Renal pelvis (tissue), 4 donors: ENCODE results near the gene MRPL55. TPM values are rescaled to one million over a fixed set of nuclear protein-coding genes. Genes with fewer than 3 reads are reported as not detected.
A peak's percentile ranks its signal among the peaks of the same experiment; 100 is the strongest.

Source experiments
- DNase-seq: peaks from one replicate; pipeline ENCODE4 v3.0.0-alpha.2; 2013
- polyA plus RNA-seq, 3 donors: library from polyadenylated mRNA; unstranded; fragments of 120-200 nt; gene quantifications; one replicate each; pipeline ENCODE4 v1.2.1, GENCODE V29; 2013; ENCODE audit not compliant: insufficient read length in 3 of 3

The MRPL55 gene
- polyA plus RNA-seq, 3 donors: 48.5 to 55.6 (median 54.4) TPM

GRCh38 chr1:228077565-228078330 lies 31.4 kb downstream of the MRPL55 start:
- DNase-seq: no peak

DNA sequence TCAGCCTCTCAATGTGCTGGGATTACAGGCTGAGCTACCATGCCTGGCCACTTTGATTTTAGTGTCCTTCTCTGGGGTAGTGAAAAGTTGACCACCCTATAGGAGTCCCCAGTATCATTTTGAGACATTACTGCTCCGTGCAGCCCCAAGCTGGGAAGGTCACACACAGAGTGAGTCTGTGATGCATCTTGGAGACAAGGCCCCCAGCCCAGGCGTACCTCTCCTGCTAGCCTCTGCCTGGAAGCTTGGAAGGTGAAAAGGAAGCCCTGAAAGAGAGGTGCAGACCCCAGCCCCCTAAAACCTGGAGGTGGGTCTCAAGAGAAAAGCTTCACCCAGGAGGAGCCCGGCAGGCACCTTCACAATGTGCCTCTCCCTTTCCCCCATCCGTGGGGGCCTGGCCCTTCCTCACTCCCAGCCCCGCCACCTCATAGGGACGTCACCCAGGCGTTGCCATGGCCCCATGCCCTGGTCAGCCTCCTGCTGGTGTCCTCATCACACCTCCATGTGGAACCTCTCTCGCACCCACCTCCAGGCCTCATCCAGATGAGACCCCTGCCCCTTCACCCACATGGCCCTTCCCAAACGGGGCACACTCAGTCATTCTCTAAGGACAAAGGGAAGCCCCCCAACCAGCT lies 32.2 kb downstream of the MRPL55 start:
- DNase-seq: no peak

GRCh38 chr1:228075801-228076271 lies 33.3 kb downstream of the MRPL55 start:
- no peak for DNase-seq

- DNase-seq: no peak
Measured at GRCh38 chr1:228074954-228075730, 34.0 kb downstream of the MRPL55 start.

DNA sequence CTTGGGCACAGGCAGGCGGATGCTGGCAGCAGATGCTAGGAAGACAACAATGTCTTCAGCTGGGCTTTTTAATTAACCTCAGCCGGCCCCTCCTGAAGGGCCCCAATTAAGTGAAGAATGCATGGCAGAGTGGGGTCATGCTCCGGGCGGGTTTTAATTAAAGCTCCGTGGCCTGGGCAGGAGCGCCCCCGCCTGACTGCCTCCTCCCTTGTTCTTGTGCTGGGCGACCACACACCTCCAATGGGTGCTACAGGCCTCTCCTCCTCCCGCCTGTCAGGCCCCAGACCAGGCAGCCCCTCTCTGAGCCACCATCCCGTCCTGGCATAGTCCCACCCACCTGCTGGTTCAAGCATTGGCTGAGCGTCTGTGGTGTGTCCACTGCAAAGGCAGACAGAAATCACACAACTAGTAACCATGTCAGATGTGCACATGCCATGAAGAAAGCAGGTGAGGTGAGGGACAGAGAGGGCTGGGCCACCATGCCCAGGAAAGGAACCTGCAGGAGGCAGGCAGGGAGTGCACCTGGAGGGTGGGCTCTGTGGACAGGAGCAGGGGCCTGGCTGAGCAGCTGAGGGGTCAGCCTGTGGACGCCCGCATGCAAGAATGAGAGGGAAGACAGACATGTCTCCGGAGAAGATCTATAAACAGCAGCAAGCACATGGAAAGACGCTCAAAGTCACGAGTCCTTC lies 35.1 kb downstream of the MRPL55 start:
- DNase-seq: peak; percentile 61

DNA sequence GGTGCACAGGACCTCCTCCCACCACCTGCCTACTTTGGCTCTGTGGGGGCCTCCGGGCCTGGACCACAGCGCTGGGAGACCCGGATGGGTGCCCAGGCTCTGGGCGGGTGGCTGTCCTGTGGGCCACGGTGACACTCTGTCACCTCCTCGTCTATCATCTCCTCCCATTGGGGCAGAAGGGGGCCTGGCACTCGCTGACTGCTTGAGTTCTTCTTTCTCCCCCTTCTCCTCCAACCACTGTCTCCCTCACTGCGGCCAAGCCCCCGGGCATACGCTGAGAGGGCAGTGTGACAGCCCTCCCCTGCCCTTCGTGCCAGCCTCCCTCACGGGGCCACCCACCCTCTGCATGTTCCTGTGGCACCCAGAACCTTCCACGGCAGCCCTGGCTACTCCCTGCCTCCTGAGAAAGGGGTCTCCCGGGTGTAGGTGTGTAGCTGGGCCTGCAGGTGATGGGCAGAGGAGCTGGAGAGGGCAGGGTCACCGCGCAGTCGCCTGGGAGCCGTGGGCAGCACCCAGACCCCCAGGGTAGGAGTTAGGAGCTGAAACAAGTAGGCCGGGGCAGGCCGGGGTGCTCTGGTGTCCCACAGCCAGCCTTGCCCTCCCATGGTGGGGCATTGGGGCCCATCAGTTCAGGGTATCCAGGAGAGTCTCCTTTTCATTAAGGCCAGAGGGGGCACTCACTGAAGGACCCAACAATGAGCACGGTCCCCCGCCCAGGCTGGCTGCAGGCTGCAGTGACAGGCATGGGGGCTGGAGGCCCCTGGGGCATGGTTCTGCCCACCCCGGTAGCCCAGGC lies 35.8 kb downstream of the MRPL55 start:
- no peak for DNase-seq

GRCh38 chr1:228072658-228073043 lies 36.4 kb downstream of the MRPL55 start:
- no peak for DNase-seq

GRCh38 chr1:228071839-228072657 lies 37.1 kb downstream of the MRPL55 start:
- no peak for DNase-seq

- DNase-seq: no peak
Measured at GRCh38 chr1:228070851-228071250, 38.2 kb downstream of the MRPL55 start.

DNA sequence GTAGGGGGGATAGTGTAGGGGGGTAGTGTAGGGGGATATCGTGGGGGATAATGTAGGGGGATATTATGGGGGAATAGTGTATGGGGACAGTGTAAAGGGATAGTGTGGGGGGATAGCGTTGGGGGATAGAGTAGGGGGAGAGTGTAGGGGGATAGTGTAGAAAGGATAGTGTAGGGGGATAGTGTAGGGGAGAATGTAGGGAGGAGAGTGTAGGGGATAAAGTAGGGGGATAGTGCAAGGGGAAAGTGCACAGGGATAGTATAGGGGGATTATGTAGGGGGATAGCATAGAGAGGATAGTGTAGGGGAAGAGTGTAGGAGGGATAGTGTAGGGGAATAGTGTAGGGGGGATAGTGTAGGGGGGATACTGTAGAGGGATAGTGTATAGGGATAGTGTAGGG lies 38.9 kb downstream of the MRPL55 start:
- no peak for DNase-seq

GRCh38 chr1:228068359-228068758 lies 40.7 kb downstream of the MRPL55 start:
- DNase-seq: no peak

DNA sequence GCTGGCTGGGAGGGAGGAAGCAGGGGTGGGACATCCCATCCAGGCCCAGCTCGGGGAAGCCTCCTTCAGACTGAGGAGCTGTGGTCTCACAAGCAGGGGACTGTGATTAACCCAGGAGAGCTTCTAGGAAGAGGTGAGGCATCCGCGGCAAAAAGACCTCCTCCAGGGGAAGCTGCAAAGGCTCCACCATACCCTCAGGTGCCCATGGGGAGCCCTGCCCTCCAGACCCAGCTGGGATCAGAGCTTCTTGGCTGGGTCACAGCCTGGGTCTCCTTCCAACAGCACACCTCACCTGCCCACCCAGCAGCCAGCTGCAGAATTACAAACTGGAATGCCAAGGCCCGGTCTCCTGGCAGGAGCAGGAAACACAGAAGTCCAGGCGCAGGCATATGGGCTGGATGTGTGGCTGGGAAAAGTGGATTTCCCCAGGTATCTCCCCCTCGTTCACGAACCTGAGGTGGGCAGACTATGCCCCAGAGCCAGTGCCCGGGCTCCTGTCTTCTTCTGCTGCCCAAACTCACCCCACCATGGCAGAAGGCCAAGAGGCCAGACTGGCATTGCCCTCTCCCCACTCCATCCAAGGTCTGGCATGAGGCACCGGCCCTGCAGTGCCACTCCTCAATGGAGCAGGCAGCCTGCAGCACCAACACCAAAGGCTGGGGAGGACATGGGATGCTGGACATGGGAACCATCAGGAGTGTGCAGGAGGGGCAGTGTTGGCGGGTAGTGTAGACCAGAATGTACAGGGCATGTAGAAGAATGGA lies 42.0 kb downstream of the MRPL55 start:
- DNase-seq: no peak

- no peak for DNase-seq
Measured at GRCh38 chr1:228066416-228066815, 42.7 kb downstream of the MRPL55 start.

- no peak for DNase-seq
Measured at GRCh38 chr1:228065543-228066347, 43.4 kb downstream of the MRPL55 start.

DNA sequence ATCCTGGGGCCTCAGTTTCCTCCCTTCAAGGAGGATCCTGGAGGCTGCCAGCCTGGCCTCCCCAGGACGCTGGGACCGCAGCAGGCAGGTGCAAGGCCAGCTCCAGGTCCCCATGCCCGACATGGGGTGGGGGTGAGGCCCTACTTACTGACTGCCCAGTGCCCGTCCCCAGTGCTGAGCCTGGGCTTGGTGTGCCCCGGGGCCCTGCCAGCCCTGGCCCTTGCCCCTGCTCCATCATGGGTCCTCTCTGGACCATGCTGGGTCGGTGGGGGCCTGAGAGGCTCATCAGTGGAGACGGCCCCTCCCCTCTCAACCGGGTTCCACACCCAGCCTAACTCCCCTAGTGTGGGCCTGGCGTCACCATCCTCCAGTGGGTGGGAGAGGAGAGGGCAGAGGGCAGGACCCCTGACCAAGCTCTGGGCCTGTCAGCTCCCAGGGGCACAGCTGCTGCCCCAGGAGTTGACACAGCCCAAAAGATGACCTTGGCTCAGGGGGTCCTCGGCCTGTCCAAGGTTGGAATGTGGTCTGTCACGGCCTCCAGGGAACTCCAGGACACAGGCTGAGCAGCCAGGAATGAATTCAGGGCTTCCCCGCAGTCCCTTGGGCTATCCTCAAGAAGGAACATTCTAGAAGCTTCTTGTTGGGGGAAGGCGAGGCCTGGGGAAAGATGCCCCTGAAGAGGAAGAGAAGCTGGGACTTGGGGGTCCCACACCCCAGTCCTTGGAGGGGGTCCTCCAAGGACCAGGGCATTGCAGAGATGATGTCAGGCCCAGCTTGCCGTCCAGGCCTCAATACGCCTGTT lies 44.2 kb downstream of the MRPL55 start:
- DNase-seq: no peak

DNA sequence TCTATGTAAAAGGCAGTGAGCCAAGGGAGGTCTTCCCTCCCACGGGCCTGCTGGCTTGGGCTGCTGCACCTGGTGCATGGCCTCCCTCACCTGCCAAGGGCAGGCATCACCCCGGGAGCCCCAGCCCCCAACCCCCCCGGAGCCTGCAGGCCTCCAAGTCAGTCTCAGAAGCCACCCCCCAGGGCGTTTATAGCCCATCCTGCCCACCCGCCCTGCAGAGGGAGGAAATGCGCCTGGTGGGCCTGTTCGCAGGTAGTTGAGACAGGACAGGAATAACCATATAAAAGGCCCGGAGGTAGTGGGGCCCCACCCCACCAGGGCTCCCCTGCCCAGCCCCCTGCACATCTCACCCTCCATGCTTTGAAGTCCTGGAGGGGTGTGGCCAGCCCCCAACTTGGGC lies 44.8 kb downstream of the MRPL55 start:
- no peak for DNase-seq

- DNase-seq: no peak
Measured at GRCh38 chr1:228063251-228064191, 45.6 kb downstream of the MRPL55 start.
